GM18868 (cell line): ENCODE measurements around the gene KREMEN1.
"Not testable (repeated sequence)": the region's sequence is repeated elsewhere in the genome, so short reads cannot be mapped to it uniquely, and the experiment has no call there.

Source experiments
- ATAC-seq: cut with Tn5 transposase; IDR thresholded peaks from one replicate; pipeline ENCODE4 v1.9.1; 2021; ENCODE audit warnings: mild to moderate bottlenecking, moderate library complexity; ENCODE audit not compliant: unreplicated experiment

Gene KREMEN1

DNA sequence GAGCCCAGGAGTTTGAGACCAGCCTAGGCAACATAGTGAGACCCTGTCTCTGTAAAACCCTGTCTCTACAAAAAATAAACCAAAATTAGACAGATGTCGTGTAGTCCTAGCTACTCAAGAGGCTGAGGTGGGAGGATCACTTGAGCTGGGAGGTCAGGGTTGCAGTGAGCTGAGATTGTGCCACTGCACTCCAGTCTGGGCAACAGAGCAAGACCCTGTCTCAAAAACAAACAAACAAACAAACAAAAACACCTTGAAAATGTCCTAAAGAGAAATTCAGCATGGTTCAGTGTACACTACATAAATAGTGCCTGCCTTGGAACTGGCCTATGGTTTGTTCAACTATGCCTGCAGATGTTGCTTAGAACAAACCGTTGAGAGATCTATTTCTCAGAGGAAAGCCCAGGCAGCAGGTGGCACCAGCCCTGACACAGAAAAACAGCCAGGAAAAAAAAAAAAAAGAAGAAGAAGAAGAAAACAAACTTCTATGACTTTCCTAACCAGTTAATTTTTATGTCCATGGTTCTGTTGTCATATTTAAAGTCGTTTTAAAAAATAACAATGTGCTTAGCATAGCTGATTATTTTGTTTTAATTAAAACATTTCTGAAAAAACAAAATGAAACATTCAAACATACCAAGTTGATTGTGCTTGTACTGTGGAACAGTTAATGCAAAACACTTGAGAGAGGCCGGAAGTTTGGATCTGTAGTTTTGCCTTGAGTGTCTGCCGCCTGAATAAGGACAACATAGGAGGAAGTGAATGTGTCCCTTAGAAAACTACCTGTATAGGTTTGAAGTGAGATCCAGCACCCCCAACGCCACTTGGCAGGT lies 5.4 kb downstream of the KREMEN1 start:
- no peak for ATAC-seq

- ATAC-seq, result no peak
Observed at GRCh38 chr22:29078869-29079207, 6.0 kb downstream of the KREMEN1 start.

DNA sequence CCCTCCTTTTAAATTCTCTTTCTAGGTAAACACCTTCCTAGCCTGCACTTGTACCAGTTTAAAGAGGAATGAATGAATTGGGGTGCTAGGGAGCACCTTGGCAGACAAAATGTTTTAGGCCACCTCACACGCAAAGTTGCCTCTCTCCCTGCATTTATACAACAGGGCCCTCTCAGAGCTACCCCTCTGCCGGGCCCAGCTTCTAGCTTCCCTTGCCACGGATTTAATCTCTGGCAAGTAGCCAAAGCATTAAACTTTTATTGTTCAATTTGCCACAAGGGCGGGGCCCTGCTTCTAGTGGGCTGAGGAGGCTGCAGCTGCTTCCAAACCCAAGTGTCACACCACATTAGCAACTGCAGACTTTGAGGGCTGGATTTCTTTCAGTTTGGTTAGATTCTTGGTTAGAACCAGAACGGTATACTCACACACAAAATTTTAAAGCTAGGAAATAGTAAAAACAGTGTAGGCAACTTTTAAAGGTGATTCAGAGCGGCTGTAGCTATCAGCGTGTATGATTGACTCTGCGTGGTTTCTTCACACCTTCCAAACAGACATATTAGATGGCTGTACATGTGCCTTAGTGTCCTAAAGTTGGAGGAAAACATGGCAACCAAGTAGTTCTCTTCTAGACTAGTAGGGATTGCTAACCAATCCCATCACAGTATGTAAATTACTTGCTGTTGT lies 6.5 kb downstream of the KREMEN1 start:
- no peak for ATAC-seq

- no peak for ATAC-seq
Observed at GRCh38 chr22:29080106-29080975, 7.5 kb downstream of the KREMEN1 start.

- ATAC-seq, result no peak
Observed at GRCh38 chr22:29081517-29082236, 8.8 kb downstream of the KREMEN1 start.

- no peak for ATAC-seq
Observed at GRCh38 chr22:29082826-29083545, 10.2 kb downstream of the KREMEN1 start.

DNA sequence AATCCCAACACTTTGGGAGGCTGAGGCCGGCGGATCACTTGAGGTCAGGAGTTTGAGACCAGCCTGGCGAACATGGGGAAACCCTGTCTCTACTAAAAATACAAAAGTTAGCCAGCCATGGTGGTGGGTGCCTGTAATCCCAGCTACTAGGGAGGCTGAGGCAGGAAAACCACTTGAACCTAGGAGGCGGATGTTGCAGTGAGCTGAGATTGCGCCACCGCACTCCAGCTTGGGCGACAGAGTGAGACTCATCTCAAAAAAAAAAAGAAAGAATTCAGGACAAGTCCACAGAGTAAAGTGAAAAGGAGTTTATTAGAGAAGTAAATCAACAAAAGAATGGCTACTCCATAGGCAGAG lies 10.7 kb downstream of the KREMEN1 start:
- not testable (repeated sequence) for ATAC-seq

- ATAC-seq, result no peak
Observed at GRCh38 chr22:29083933-29084591, 11.2 kb downstream of the KREMEN1 start.

DNA sequence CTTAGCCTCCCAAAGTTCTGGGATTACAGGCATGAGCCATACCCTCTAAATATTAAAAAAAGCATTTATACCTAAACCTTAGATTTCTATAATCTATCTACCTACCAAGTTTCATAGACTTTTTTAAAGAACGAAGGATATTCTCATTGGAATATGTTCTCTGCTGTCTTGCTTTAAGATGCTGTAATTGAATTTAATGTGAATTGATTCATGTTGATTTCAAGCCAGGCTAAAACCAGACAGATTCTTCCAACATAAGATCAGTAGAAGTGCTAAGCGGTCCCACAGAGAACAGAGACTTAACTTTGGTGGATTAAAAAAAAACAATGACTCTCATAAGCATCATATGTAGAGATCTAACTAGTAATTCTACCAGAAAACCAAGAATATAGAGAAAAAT lies 14.2 kb downstream of the KREMEN1 start:
- ATAC-seq, result no peak

GRCh38 chr22:29088809-29089208 lies 16.0 kb downstream of the KREMEN1 start:
- ATAC-seq, result no peak

GRCh38 chr22:29089507-29089906 lies 16.7 kb downstream of the KREMEN1 start:
- no peak for ATAC-seq

DNA sequence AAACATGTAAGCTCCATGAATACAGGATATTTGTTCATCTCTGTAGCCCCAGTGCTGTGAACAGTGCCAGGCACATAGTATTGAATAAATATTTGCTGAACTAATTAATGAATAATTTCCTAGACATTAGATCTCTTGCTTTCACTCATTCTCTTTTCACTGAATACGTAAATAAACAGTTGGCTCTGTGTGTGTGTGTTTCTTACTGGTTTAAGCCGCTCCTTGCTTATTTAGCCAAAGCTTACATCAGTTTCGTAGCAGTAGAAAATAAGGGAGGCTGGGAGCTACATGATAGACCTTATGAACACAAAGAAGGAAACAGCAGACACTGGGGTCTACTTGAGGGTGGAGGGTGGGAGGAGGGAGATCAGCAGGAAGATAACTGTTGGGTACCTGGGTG lies 17.2 kb downstream of the KREMEN1 start:
- ATAC-seq, result no peak

DNA sequence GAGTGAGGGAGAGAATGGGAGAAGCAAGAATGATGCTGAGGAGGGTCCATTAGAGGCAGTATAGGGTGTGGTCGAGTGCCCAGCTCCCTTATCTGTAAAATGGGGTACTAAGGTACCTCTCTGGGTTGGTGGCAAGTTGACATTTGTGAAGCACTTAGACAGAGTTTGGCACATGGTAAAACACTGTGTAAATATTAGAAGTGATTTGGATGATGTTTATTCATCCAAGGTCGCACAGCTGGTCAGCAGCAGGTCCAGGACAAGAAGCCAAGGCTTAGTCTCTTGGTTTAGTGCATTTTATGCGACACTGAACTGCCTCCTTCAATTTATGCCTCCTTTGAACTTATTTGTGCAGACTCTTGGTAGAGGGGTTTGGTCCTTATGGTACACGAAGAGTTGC lies 19.4 kb downstream of the KREMEN1 start:
- ATAC-seq, result no peak

GRCh38 chr22:29093030-29093429 lies 20.2 kb downstream of the KREMEN1 start:
- no peak for ATAC-seq

GRCh38 chr22:29093501-29094300 lies 20.9 kb downstream of the KREMEN1 start:
- ATAC-seq, result no peak

- ATAC-seq, result no peak
Observed at GRCh38 chr22:29095459-29095858, 22.6 kb downstream of the KREMEN1 start.

DNA sequence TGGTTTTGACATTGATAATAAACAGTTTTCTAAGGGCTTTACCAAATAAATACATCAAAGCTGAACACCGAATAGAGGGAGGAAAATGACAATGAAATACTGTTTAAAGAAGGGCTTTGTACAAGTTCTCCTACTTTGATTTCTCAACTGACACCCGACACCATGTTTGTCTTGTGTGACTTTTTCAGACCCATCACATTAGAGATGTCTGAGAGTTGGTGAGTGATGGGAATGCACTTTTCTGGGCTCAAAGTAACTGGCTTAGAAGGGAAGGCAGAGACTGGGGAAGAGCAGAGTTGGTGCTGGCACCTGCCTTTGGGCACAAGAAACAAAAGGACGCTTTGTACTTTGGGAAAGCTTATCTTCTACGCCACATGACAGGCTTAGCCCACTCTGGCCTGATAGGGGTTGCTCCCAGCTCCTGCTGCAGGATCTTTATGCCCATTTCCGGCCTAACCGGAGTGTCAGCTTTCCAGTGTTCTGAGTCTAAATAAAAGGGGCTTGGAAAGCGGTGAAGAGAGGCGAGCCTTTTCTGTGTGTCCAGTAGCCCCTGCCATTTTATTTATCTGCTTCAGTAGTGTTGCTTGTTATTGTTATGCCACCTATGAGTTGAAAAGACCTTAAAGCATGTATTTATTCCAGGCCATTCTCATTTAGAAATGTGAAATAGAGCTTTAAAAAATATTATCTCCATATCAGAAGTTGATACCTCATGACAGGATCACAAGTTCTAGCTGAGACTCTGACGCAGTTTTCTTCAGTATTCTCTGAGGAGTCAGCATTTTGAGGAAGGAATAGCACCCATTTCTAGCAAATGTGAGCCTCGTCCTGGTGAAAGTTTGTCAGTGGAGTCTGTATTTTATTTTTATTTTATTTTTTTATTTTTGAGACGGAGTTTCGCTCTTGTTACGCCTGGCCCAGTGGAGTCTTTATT lies 24.2 kb downstream of the KREMEN1 start:
- ATAC-seq, result no peak

DNA sequence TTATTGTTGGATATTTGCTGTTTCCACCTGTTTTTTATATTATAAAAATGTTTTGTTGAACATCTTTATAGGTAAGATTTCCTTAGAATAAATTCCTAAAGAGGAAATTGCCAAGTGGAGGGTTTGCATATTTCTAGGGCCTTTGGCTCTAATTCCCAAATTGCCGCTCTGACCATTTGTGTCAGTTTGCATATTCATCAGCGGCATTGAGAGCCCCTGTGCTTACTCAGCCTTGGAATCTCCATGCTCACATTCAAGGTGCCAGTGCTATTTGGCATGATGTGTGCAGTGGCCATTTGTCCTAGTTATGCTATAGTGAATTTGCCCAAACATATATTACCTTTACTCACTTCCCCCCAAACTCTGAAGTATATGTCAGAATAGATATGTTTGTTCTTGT lies 25.5 kb downstream of the KREMEN1 start:
- no peak for ATAC-seq
